ENCODE measurements around the gene KLF3. TPM values are rescaled to one million over a fixed set of nuclear protein-coding genes. Genes with fewer than 3 reads are reported as not detected.

The KLF3 gene
- total RNA-seq, 1 donor from 2014 or later, result 60.9 TPM

- no peaks in the 10 kb centered on the region for H3K27me3 Mint-ChIP-seq (ENCODE audit: low read depth)
- H3K27ac Mint-ChIP-seq, result no peak overlapping the region
- no peak overlapping the region for H3K4me3 Mint-ChIP-seq
- H3K36me3 Mint-ChIP-seq, result peaks cover 4% of the 10 kb centered on the region
- H3K4me1 Mint-ChIP-seq, result peaks cover 15% of the 10 kb centered on the region
- H3K9me3 Mint-ChIP-seq, result no peaks in the 10 kb centered on the region
- DNase-seq (ENCODE audit: low spot score in 2 of 2, unreplicated experiment in 2 of 2), result no peak
- no peak for TF ChIP-seq CTCF (IDR thresholded peaks at IDR 0.05; ENCODE audit: unreplicated experiment)
Observed at GRCh38 chr4:38703635-38704034, 39.6 kb downstream of the KLF3 start.

GRCh38 chr4:38704622-38705154, 40.7 kb downstream of the KLF3 start:
- no peak overlapping the region for H3K27ac Mint-ChIP-seq
- H3K36me3 Mint-ChIP-seq, result no peaks in the 10 kb centered on the region
- H3K27me3 Mint-ChIP-seq (ENCODE audit: low read depth), result no peaks in the 10 kb centered on the region
- H3K4me1 Mint-ChIP-seq, result peaks cover 15% of the 10 kb centered on the region
- no peaks in the 10 kb centered on the region for H3K9me3 Mint-ChIP-seq
- no peak for TF ChIP-seq CTCF (IDR thresholded peaks at IDR 0.05; ENCODE audit: unreplicated experiment)
- no peak for DNase-seq (ENCODE audit: low spot score in 2 of 2, unreplicated experiment in 2 of 2)
- no peak overlapping the region for H3K4me3 Mint-ChIP-seq

- H3K36me3 Mint-ChIP-seq, result no peaks in the 10 kb centered on the region
- no peak for TF ChIP-seq CTCF (IDR thresholded peaks at IDR 0.05; ENCODE audit: unreplicated experiment)
- no peak overlapping the region for H3K4me3 Mint-ChIP-seq
- H3K27me3 Mint-ChIP-seq (ENCODE audit: low read depth), result no peaks in the 10 kb centered on the region
- no peak overlapping the region for H3K27ac Mint-ChIP-seq
- no peaks in the 10 kb centered on the region for H3K9me3 Mint-ChIP-seq
- H3K4me1 Mint-ChIP-seq, result peaks cover 11% of the 10 kb centered on the region
- no peak for DNase-seq (ENCODE audit: low spot score in 2 of 2, unreplicated experiment in 2 of 2)
Observed at GRCh38 chr4:38706301-38706700, 42.3 kb downstream of the KLF3 start.

GRCh38 chr4:38710053-38710452, 46.1 kb downstream of the KLF3 start:
- H3K9me3 Mint-ChIP-seq, result peaks cover 15% of the 10 kb centered on the region
- H3K27me3 Mint-ChIP-seq (ENCODE audit: low read depth), result no peaks in the 10 kb centered on the region
- DNase-seq (ENCODE audit: low spot score in 2 of 2, unreplicated experiment in 2 of 2), result no peak
- no peaks in the 10 kb centered on the region for H3K4me1 Mint-ChIP-seq
- peaks cover 5% of the 10 kb centered on the region for H3K36me3 Mint-ChIP-seq
- no peak for TF ChIP-seq CTCF (IDR thresholded peaks at IDR 0.05; ENCODE audit: unreplicated experiment)
- H3K27ac Mint-ChIP-seq, result no peak overlapping the region
- H3K4me3 Mint-ChIP-seq, result no peak overlapping the region

GRCh38 chr4:38711066-38711465, 47.1 kb downstream of the KLF3 start:
- H3K4me1 Mint-ChIP-seq, result no peaks in the 10 kb centered on the region
- DNase-seq (ENCODE audit: low spot score in 2 of 2, unreplicated experiment in 2 of 2), result no peak
- peaks cover 5% of the 10 kb centered on the region for H3K36me3 Mint-ChIP-seq
- H3K27ac Mint-ChIP-seq, result no peak overlapping the region
- no peak for TF ChIP-seq CTCF (IDR thresholded peaks at IDR 0.05; ENCODE audit: unreplicated experiment)
- H3K4me3 Mint-ChIP-seq, result no peak overlapping the region
- peaks cover 19% of the 10 kb centered on the region for H3K9me3 Mint-ChIP-seq
- H3K27me3 Mint-ChIP-seq (ENCODE audit: low read depth), result no peaks in the 10 kb centered on the region

- no peak overlapping the region for H3K27ac Mint-ChIP-seq
- peaks cover 19% of the 10 kb centered on the region for H3K9me3 Mint-ChIP-seq
- H3K4me1 Mint-ChIP-seq, result peaks cover 3% of the 10 kb centered on the region
- H3K4me3 Mint-ChIP-seq, result no peak overlapping the region
- no peak for DNase-seq (ENCODE audit: low spot score in 2 of 2, unreplicated experiment in 2 of 2)
- H3K36me3 Mint-ChIP-seq, result peaks cover 5% of the 10 kb centered on the region
- TF ChIP-seq CTCF (IDR thresholded peaks at IDR 0.05; ENCODE audit: unreplicated experiment), result no peak
- no peaks in the 10 kb centered on the region for H3K27me3 Mint-ChIP-seq (ENCODE audit: low read depth)
Observed at GRCh38 chr4:38715050-38715449, 51.1 kb downstream of the KLF3 start.
